HepG2 (cell line): ENCODE results near the gene CNTROB. TPM values are rescaled to one million over a fixed set of nuclear protein-coding genes. Genes with fewer than 3 reads are reported as not detected.
A peak's percentile ranks its signal among the peaks of the same experiment; 100 is the strongest.

Source experiments
- ADNP ChIP-seq: sonication (generic); formaldehyde crosslinking; IDR thresholded peaks from 2 replicates; pipeline ENCODE4 v1.4.0; 2020; ENCODE audit warnings: missing genetic modification reagents
- ARNT ChIP-seq: fragments of 450-650 bp; IDR thresholded peaks from 2 replicates; pipeline ENCODE4 v1.6.1; 2017
- BRCA1 ChIP-seq: sonication (generic); formaldehyde crosslinking; IDR thresholded peaks from 2 replicates; pipeline ENCODE4 v1.4.0; 2020; ENCODE audit warnings: missing genetic modification reagents
- DNMT1 ChIP-seq: sonication (generic); formaldehyde crosslinking; IDR thresholded peaks from 2 replicates; pipeline ENCODE4 v1.5.1; 2020; ENCODE audit warnings: mild to moderate bottlenecking, missing genetic modification reagents
- HMGXB4 ChIP-seq, 2 experiments: sonication (generic) in 1 of 2; formaldehyde crosslinking in 1 of 2; IDR thresholded peaks; 2 replicates each; pipeline versions ENCODE4 v1.4.0 to v1.6.1; 2018 to 2020; ENCODE audit warnings: missing genetic modification reagents in 2 of 2, borderline replicate concordance in 1 of 2, low read depth in 1 of 2, mild to moderate bottlenecking in 1 of 2, missing biosample characterization in 1 of 2
- HOXA7 ChIP-seq: sonication (generic); formaldehyde crosslinking; IDR thresholded peaks from 2 replicates; pipeline ENCODE4 v1.8.1; 2022; ENCODE audit warnings: mild to moderate bottlenecking, missing genetic modification reagents, moderate library complexity
- KAT8 ChIP-seq: IDR thresholded peaks from 2 replicates; pipeline ENCODE4 v1.6.1; 2016; ENCODE audit warnings: missing genetic modification reagents, missing compliant biosample characterization
- KDM3A ChIP-seq: IDR thresholded peaks from 2 replicates; pipeline ENCODE4 v1.6.1; 2018; ENCODE audit warnings: low read depth, missing compliant biosample characterization
- MATR3 ChIP-seq: sonication (generic); formaldehyde crosslinking; IDR thresholded peaks from 2 replicates; pipeline ENCODE4 v1.4.0; 2020; ENCODE audit warnings: missing genetic modification reagents
- NAIF1 ChIP-seq: sonication (generic); formaldehyde crosslinking; IDR thresholded peaks from 2 replicates; pipeline ENCODE4 v1.5.0; 2020; ENCODE audit warnings: mild to moderate bottlenecking, missing genetic modification reagents, borderline replicate concordance
- NR2F1 ChIP-seq, 2 experiments: fragments of 450-650 bp in 1 of 2; formaldehyde crosslinking in 1 of 2; IDR thresholded peaks; 2 replicates each; pipeline versions ENCODE4 v1.5.0 to v1.6.1; 2016 to 2020; ENCODE audit warnings: mild to moderate bottlenecking in 1 of 2, missing compliant biosample characterization in 1 of 2, missing genetic modification reagents in 1 of 2, moderate library complexity in 1 of 2
- PAWR ChIP-seq: sonication (generic); formaldehyde crosslinking; IDR thresholded peaks from 2 replicates; pipeline ENCODE4 v1.4.0; 2020; ENCODE audit warnings: missing genetic modification reagents, mild to moderate bottlenecking, borderline replicate concordance
- RARA ChIP-seq: IDR thresholded peaks from 2 replicates; pipeline ENCODE4 v1.6.1; 2016; ENCODE audit warnings: missing genetic modification reagents, missing compliant biosample characterization
- SAP130 ChIP-seq: IDR thresholded peaks from 2 replicates; pipeline ENCODE4 v1.6.1; 2016; ENCODE audit warnings: low read depth
- TMF1 ChIP-seq: sonication (generic); formaldehyde crosslinking; IDR thresholded peaks from 2 replicates; pipeline ENCODE4 v1.8.1; 2022; ENCODE audit warnings: low read depth, missing genetic modification reagents
- WIZ ChIP-seq: sonication (generic); formaldehyde crosslinking; IDR thresholded peaks from 2 replicates; pipeline ENCODE4 v1.5.1; 2020; ENCODE audit warnings: mild to moderate bottlenecking, missing genetic modification reagents
- XBP1 ChIP-seq: sonication (generic); formaldehyde crosslinking; IDR thresholded peaks from 2 replicates; pipeline ENCODE4 v1.5.0; 2020; ENCODE audit warnings: missing genetic modification reagents
- ZFP36 ChIP-seq: fragments of 150-350 bp; IDR thresholded peaks from 2 replicates; pipeline ENCODE4 v1.6.1; 2018; ENCODE audit warnings: borderline replicate concordance, low read length, low read depth; ENCODE audit not compliant: partially characterized antibody
- ZNF30 ChIP-seq: sonication (generic); formaldehyde crosslinking; IDR thresholded peaks from 2 replicates; pipeline ENCODE4 v1.5.0; 2020; ENCODE audit warnings: mild to moderate bottlenecking, missing genetic modification reagents
- ZNF331 ChIP-seq: sonication (generic); formaldehyde crosslinking; IDR thresholded peaks from 2 replicates; pipeline ENCODE4 v1.4.0; 2020; ENCODE audit warnings: missing genetic modification reagents
- ZNF512B ChIP-seq: sonication (generic); formaldehyde crosslinking; IDR thresholded peaks from 2 replicates; pipeline ENCODE4 v1.5.1; 2020; ENCODE audit warnings: missing genetic modification reagents, mild to moderate bottlenecking, borderline replicate concordance
- ZNF749 ChIP-seq: sonication (generic); formaldehyde crosslinking; IDR thresholded peaks from 2 replicates; pipeline ENCODE4 v1.8.0; 2022; ENCODE audit warnings: mild to moderate bottlenecking, missing genetic modification reagents, moderate library complexity, borderline replicate concordance
- ZNF781 ChIP-seq: sonication (generic); formaldehyde crosslinking; IDR thresholded peaks from 2 replicates; pipeline ENCODE4 v1.5.1; 2020; ENCODE audit warnings: borderline replicate concordance, mild to moderate bottlenecking, missing genetic modification reagents; ENCODE audit errors: not compliant biosample characterization
- ZSCAN9 ChIP-seq: IDR thresholded peaks from 2 replicates; pipeline ENCODE4 v1.6.1; 2016; ENCODE audit warnings: borderline replicate concordance
- polyA plus RNA-seq, 8 experiments: library from polyadenylated mRNA; depleted of rRNA in 3 of 8; stranded (reverse) in 7 of 8; unstranded in 1 of 8; fragments of >200 nt; fragmentation: Illumina TruSeq in 4 of 8; extraction: Trizol in 4 of 8; gene quantifications; 2 replicates each; pipeline versions ENCODE4 v1.2.1 to v1.2.3, GENCODE V29; 2011 to 2016; ENCODE audit warnings: low read depth in 4 of 8, missing spikeins in 1 of 8, mixed read lengths in 1 of 8; ENCODE audit not compliant: insufficient read depth in 1 of 8
- total RNA-seq, 5 experiments: library from RNA; depleted of rRNA; stranded (reverse); fragments of >200 nt; fragmentation: Illumina TruSeq; extraction: Trizol; gene quantifications; 2 replicates each; pipeline ENCODE4 v1.2.3, GENCODE V29; 2016; ENCODE audit warnings: low read depth in 1 of 5
- TF ChIP-seq, protein P1 (sequence below): conservative IDR thresholded peaks from 2 replicates; pipeline ENCODE4 v1.6.1; 2018; ENCODE audit warnings: missing genetic modification reagents

The CNTROB gene
- total and polyA plus RNA-seq, 2 of the 13 experiments (the other 11 are each of a cell fraction or from before 2014, with no cell fraction given), result 21.2 to 24.1 TPM

DNA sequence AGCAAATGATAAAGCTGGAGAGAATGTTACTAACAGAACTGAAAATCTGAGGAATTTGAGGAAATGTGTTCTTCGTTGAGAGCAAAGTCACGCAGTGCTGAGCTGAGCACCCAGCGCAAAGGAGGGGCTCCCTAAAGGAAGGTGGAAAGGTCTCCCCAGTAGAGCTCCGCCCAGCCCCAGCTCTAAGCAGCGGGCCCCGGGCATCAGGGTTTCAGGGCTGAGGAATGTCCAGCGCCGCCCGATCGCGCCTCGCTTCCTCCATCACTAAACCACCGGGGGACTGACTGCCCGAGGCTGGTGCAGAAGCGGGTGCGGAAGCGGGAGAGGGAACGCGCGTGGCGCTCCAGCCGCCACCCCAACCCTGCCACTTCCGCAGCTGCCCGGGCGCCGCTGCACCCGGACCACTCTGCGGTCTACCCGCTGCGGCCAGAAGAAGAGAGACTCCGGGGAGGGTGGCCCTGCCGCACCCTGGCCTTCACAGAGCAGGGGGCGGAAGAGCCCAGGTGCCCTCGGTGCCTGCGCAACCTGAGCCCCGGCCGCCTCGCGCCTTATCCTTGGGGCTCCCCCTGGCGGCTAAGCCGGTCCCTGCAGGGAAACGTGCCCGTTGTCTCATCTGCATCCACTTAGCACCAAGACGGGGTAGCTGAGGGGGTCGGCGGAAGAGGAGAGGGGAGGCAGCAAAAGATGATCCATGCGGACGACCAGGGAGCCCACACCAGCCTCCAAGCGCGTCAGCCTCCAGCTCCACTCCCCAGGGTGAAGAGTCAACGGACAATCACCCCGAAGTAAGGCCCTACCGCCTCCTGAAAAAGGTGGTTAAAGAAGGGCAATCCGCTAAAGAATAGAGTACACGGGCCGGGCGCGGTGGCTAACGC, 58.0 kb downstream of the CNTROB start (continued):
- no peak for TF ChIP-seq NR2F1 (CRISPR knock-in tag; IDR thresholded peaks at IDR 0.05)
- TF ChIP-seq, protein P1, sequence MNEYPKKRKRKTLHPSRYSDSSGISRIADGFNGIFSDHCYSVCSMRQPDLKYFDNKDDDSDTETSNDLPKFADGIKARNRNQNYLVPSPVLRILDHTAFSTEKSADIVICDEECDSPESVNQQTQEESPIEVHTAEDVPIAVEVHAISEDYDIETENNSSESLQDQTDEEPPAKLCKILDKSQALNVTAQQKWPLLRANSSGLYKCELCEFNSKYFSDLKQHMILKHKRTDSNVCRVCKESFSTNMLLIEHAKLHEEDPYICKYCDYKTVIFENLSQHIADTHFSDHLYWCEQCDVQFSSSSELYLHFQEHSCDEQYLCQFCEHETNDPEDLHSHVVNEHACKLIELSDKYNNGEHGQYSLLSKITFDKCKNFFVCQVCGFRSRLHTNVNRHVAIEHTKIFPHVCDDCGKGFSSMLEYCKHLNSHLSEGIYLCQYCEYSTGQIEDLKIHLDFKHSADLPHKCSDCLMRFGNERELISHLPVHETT (CRISPR knock-in tag), result no peak
- TF ChIP-seq ZNF30 (CRISPR knock-in tag), result no peak
- no peak for TF ChIP-seq PAWR
- peak; percentile 67; the same call in 1 of the 2 replicates for TF ChIP-seq ZSCAN9 (CRISPR knock-in tag)
- no peak for TF ChIP-seq ADNP (CRISPR knock-in tag)
- no peak for TF ChIP-seq MATR3
- no peak for TF ChIP-seq BRCA1 (CRISPR knock-in tag)
- no peak for TF ChIP-seq XBP1
- TF ChIP-seq KAT8, result peak; percentile 54
- TF ChIP-seq ZNF749 (CRISPR knock-in tag), result no peak
- TF ChIP-seq ARNT, result no peak
- peak; percentile 94 to 95 for TF ChIP-seq HMGXB4 (CRISPR knock-in tag; IDR thresholded peaks at IDR 0.05; ENCODE audit: borderline replicate concordance in 1 of 2, low read depth in 1 of 2)
- TF ChIP-seq SAP130 (CRISPR knock-in tag), result peak; percentile 54
- TF ChIP-seq NAIF1, result no peak
- TF ChIP-seq RARA (CRISPR knock-in tag), result peak; percentile 27; the same call in 1 of the 2 replicates
- TF ChIP-seq DNMT1, result no peak
- TF ChIP-seq HOXA7 (CRISPR knock-in tag), result no peak
- TF ChIP-seq ZNF331 (CRISPR knock-in tag), result peak; percentile 55; the same call in 1 of the 2 replicates
- peak; percentile 83 for TF ChIP-seq ZNF781 (CRISPR knock-in tag)
- TF ChIP-seq TMF1, result no peak
- TF ChIP-seq ZNF512B (CRISPR knock-in tag), result peak; percentile 59; the same call in 1 of the 2 replicates
- TF ChIP-seq ZFP36, result no peak
- TF ChIP-seq KDM3A, result peak; percentile 62; the same call in 1 of the 2 replicates
- TF ChIP-seq WIZ (CRISPR knock-in tag), result no peak
